GM12878 (cell line): ENCODE measurements around the gene TCEAL6.

ENCODE experiments used
- POLR2A ChIP-seq: IDR thresholded peaks from 2 replicates; pipeline ENCODE4 v1.6.1; 2011; ENCODE audit warnings: low read depth, mild to moderate bottlenecking, low read length
- POLR2AphosphoS5 ChIP-seq: IDR thresholded peaks from 2 replicates; pipeline ENCODE4 v1.6.1; 2011; ENCODE audit warnings: mild to moderate bottlenecking, low read length, inconsistent platforms
- SIX5 ChIP-seq: IDR thresholded peaks from 2 replicates; pipeline ENCODE4 v1.6.1; 2011; ENCODE audit warnings: mild to moderate bottlenecking, low read depth, low read length, moderate library complexity; ENCODE audit not compliant: severe bottlenecking
- ZNF384 ChIP-seq: IDR thresholded peaks from 2 replicates; pipeline ENCODE4 v1.6.1; 2012; ENCODE audit warnings: low read depth, mild to moderate bottlenecking, low read length, improper control_type of control experiment, borderline replicate concordance
- TF ChIP-seq, protein P1 (sequence below), 3 experiments: IDR thresholded peaks in 2 of 3; conservative IDR thresholded peaks in 1 of 3; 2 replicates each; pipeline ENCODE4 v1.5.1; 2011; ENCODE audit warnings: low read depth in 3 of 3, low read length in 3 of 3, mild to moderate bottlenecking in 3 of 3, control low read depth in 2 of 3, moderate library complexity in 2 of 3, inconsistent platforms in 1 of 3, mixed read lengths in 1 of 3; ENCODE audit not compliant: control insufficient read depth in 2 of 3, insufficient read depth in 1 of 3; ENCODE audit errors: extremely low read depth in 1 of 3
- TF ChIP-seq, protein P2 (sequence below): IDR thresholded peaks from 2 replicates; pipeline ENCODE4 v1.6.1; 2012; ENCODE audit warnings: low read length, inconsistent platforms

DNA sequence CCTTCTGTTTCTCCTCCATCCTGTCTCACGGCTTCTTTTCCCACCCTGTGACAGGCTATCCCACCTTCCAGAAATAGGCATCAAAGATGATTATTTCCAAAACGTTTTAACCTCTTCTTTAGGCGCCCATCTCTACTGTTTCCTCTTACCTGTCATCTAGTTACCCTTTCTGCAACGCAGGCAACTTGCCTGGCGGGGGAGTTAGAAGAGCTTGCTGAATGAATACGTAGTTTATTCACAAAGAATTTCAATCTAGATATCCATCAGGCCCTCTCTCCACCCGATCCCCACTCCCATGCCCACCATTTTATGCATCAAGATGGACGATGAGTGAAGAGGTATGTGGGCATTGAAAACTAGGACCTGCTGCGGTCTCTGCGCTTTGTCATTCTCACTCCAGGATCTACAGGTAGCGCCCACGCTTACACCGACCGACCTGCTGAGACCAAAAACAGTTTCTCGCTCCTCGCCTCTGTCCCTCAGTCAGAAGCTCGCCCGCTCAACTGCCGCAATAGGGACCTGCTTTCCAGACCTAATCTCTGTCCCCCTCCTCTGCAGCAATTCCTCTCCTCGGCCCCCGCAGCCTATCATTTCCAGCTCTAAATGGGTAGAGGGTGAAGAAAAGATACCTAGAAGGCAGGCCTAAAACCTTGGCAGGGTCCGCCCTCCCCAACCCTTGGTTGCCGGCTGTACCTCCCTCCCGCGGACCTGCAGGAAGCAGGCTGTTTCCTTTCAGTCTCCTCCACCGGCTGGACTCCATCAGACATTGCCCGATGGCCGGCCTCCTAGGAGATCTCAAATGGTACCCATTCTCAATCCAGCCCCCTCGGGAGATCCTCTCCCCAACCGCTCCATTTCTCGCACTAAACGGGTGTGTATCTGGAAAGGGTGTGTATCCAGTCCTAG, 12.9 kb upstream of the TCEAL6 start:
- TF ChIP-seq SIX5 = no peak
- TF ChIP-seq ZNF384 = no peak
- TF ChIP-seq POLR2A = no peak
- TF ChIP-seq, protein P1, sequence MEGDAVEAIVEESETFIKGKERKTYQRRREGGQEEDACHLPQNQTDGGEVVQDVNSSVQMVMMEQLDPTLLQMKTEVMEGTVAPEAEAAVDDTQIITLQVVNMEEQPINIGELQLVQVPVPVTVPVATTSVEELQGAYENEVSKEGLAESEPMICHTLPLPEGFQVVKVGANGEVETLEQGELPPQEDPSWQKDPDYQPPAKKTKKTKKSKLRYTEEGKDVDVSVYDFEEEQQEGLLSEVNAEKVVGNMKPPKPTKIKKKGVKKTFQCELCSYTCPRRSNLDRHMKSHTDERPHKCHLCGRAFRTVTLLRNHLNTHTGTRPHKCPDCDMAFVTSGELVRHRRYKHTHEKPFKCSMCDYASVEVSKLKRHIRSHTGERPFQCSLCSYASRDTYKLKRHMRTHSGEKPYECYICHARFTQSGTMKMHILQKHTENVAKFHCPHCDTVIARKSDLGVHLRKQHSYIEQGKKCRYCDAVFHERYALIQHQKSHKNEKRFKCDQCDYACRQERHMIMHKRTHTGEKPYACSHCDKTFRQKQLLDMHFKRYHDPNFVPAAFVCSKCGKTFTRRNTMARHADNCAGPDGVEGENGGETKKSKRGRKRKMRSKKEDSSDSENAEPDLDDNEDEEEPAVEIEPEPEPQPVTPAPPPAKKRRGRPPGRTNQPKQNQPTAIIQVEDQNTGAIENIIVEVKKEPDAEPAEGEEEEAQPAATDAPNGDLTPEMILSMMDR (IDR thresholded peaks at IDR 0.05 in 2 of 3, conservative IDR thresholded peaks at IDR 0.05 in 1 of 3; ENCODE audit: control insufficient read depth in 2 of 3, extremely low read depth in 1 of 3, insufficient read depth in 1 of 3, low read depth in 3 of 3, low read length in 3 of 3) = no peak
- TF ChIP-seq, protein P2, sequence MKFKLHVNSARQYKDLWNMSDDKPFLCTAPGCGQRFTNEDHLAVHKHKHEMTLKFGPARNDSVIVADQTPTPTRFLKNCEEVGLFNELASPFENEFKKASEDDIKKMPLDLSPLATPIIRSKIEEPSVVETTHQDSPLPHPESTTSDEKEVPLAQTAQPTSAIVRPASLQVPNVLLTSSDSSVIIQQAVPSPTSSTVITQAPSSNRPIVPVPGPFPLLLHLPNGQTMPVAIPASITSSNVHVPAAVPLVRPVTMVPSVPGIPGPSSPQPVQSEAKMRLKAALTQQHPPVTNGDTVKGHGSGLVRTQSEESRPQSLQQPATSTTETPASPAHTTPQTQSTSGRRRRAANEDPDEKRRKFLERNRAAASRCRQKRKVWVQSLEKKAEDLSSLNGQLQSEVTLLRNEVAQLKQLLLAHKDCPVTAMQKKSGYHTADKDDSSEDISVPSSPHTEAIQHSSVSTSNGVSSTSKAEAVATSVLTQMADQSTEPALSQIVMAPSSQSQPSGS = no peak
- no peak for TF ChIP-seq POLR2AphosphoS5
